PC-9 (cell line): ENCODE data around the gene AMBRA1. TPM values are rescaled to one million over a fixed set of nuclear protein-coding genes. Genes with fewer than 3 reads are reported as not detected.
A peak's percentile ranks its signal among the peaks of the same experiment; 100 is the strongest.

Source experiments
- BruUV-seq: library from RNA; stranded (reverse); fragments of 400-500 nt; replicated peaks from 2 replicates; lab custom pipeline; 2021; lab: Mats Ljungman, UMichigan
- CTCF ChIA-PET: fragments of 300-600 bp; sonication (Branson Sonifier 250); formaldehyde crosslinking; loops from one replicate; lab custom pipeline; 2022; ENCODE audit warnings: antibody characterized with exemption; lab: Charles Lee
- POLR2A ChIA-PET: fragments of 300-600 bp; sonication (Branson Sonifier 250); formaldehyde crosslinking; loops from one replicate; lab custom pipeline; 2022; ENCODE audit warnings: antibody characterized with exemption; ENCODE audit not compliant: unreplicated experiment; lab: Charles Lee
- DNase-seq, 2 experiments: peaks; one replicate each; pipeline versions ENCODE4 v3.0.0 to v3.0.0-alpha.2; 2015 to 2022; ENCODE audit warnings: mixed read lengths in 1 of 2
- H2AFZ ChIP-seq: fragments of 200-600 bp; sonication (generic); 2 replicates; pipeline ENCODE4 v1.8.1; 2017; ENCODE audit warnings: antibody characterized with exemption
- H3F3A ChIP-seq: fragments of 200-600 bp; sonication (generic); 2 replicates; pipeline ENCODE4 v1.8.1; 2017; ENCODE audit warnings: antibody characterized with exemption, mild to moderate bottlenecking, low read depth; ENCODE audit not compliant: insufficient read depth
- H3K27ac ChIP-seq: fragments of 200-600 bp; sonication (generic); 2 replicates; pipeline ENCODE4 v1.6.1; 2016; ENCODE audit warnings: mixed run types
- H3K27me3 ChIP-seq: fragments of 200-600 bp; sonication (generic); 2 replicates; pipeline ENCODE4 v1.6.1; 2016; ENCODE audit warnings: low read depth, mixed run types; ENCODE audit not compliant: insufficient read depth
- H3K36me3 ChIP-seq: fragments of 200-600 bp; sonication (generic); 2 replicates; pipeline ENCODE4 v1.6.1; 2016; ENCODE audit warnings: low read depth, mixed run types
- H3K4me1 ChIP-seq: fragments of 200-600 bp; sonication (generic); replicated peaks from 2 replicates; pipeline ENCODE4 v1.6.1; 2016; ENCODE audit warnings: mixed run types; ENCODE audit not compliant: insufficient read depth
- H3K4me2 ChIP-seq: fragments of 200-600 bp; sonication (generic); 2 replicates; pipeline ENCODE4 v1.6.1; 2017; ENCODE audit warnings: mixed run types
- H3K4me3 ChIP-seq: fragments of 200-600 bp; sonication (generic); 2 replicates; pipeline ENCODE4 v1.6.1; 2016; ENCODE audit warnings: mixed run types
- H3K79me2 ChIP-seq: fragments of 200-600 bp; sonication (generic); 2 replicates; pipeline ENCODE4 v1.6.1; 2017; ENCODE audit warnings: low read depth, mixed run types
- H3K9me2 ChIP-seq: fragments of 200-600 bp; sonication (generic); 2 replicates; pipeline ENCODE4 v1.8.1; 2017; ENCODE audit warnings: mild to moderate bottlenecking; ENCODE audit not compliant: insufficient read depth
- H3K9me3 ChIP-seq: fragments of 200-600 bp; sonication (generic); 2 replicates; pipeline ENCODE4 v1.8.1; 2016; ENCODE audit warnings: low read depth; ENCODE audit not compliant: insufficient read depth
- H4K20me1 ChIP-seq: fragments of 200-600 bp; sonication (generic); 2 replicates; pipeline ENCODE4 v1.8.1; 2017; ENCODE audit not compliant: insufficient read depth
- CTCF ChIP-seq: fragments of 200-600 bp; sonication (generic); conservative IDR thresholded peaks from 2 replicates; pipeline ENCODE4 v1.6.1; 2017; ENCODE audit warnings: mixed run types, antibody characterized with exemption, mild to moderate bottlenecking, moderate library complexity
- EZH2 ChIP-seq: fragments of 200-600 bp; sonication (generic); IDR thresholded peaks from 2 replicates; pipeline ENCODE4 v1.8.0; 2017; ENCODE audit warnings: antibody characterized with exemption, low read depth
- intact Hi-C: fragments of 100-400 bp; cut with micrococcal nuclease; formaldehyde crosslinking; loops from one replicate; pipeline ENCODE4 v1.10.0; 2022; ENCODE audit not compliant: unreplicated experiment
- total RNA-seq: library from RNA; stranded (reverse); gene quantifications from 2 replicates; pipeline ENCODE4 v1.2.3, GENCODE V29; 2021

Gene AMBRA1
- total RNA-seq, 1 experiment from 2014 or later: 41.4 TPM

GRCh38 chr11:46540807-46541206 is 53.0 kb downstream of the AMBRA1 start:
- no peak for TF ChIP-seq CTCF
- TF ChIP-seq EZH2: no peak
- Histone ChIP-seq H3K79me2 (peaks cover 34% of the 10 kb centered on the region), H3K4me1 (peaks cover 8% of the 10 kb centered on the region; the same call in 1 of the 2 replicates), H3F3A (peaks cover 8% of the 10 kb centered on the region), H3K4me2 (no peak overlapping the region), H4K20me1 (peaks cover 30% of the 10 kb centered on the region), H3K4me3 (no peak overlapping the region), H3K9me3 (no peaks in the 10 kb centered on the region), H3K9me2 (no peaks in the 10 kb centered on the region), H2AFZ (no peak overlapping the region), H3K27me3 (no peaks in the 10 kb centered on the region), H3K36me3 (peaks cover 17% of the 10 kb centered on the region; the same call in 1 of the 2 replicates), H3K27ac (no peak overlapping the region)
- DNase-seq: no peak
- ChIA-PET POLR2A (no interaction called here), CTCF (no interaction called here)
- no TSS peak for BruUV-seq
- intact Hi-C loops: no loop called here

GRCh38 chr11:46537537-46538295 is 56.1 kb downstream of the AMBRA1 start:
- Histone ChIP-seq H3K9me3 (no peaks in the 10 kb centered on the region), H3K9me2 (no peaks in the 10 kb centered on the region), H3F3A (peaks cover 8% of the 10 kb centered on the region), H3K36me3 (0 out of 2 replicates have a peak, but pooled peaks cover 11% of the 10 kb centered on the region), H4K20me1 (peaks cover 55% of the 10 kb centered on the region), H3K27ac (0 out of 2 replicates have a peak overlapping the region, but pooled peaks have one; percentile 5), H2AFZ (no peak overlapping the region), H3K27me3 (no peaks in the 10 kb centered on the region), H3K4me2 (0 out of 2 replicates have a peak overlapping the region, but pooled peaks have one; percentile 3), H3K79me2 (peaks cover 64% of the 10 kb centered on the region), H3K4me3 (no peak overlapping the region), H3K4me1 (peaks cover 8% of the 10 kb centered on the region; the same call in 1 of the 2 replicates)
- ChIA-PET POLR2A (no interaction called here), CTCF (interaction anchor here (0.6 kb wide), 1 partner anchor 289 kb away, joined by 5 read pairs; no protein-coding TSS in a partner anchor)
- TF ChIP-seq EZH2 (no peak), CTCF (peak; percentile 97)
- intact Hi-C loops: loop anchor here (1.0 to 5.0 kb wide), 5 partner anchors 48 to 531 kb away; no protein-coding TSS in a partner anchor
- BruUV-seq: no TSS peak
- DNase-seq: peak; percentile 66 to 76

- Histone ChIP-seq H3K4me3 (no peak overlapping the region), H3K36me3 (0 out of 2 replicates have a peak, but pooled peaks cover 11% of the 10 kb centered on the region), H3K4me2 (no peak overlapping the region), H3K4me1 (peaks cover 8% of the 10 kb centered on the region; the same call in 1 of the 2 replicates), H3K27me3 (no peaks in the 10 kb centered on the region), H3K79me2 (peaks cover 70% of the 10 kb centered on the region), H4K20me1 (peaks cover 59% of the 10 kb centered on the region), H2AFZ (no peak overlapping the region), H3F3A (peaks cover 8% of the 10 kb centered on the region), H3K27ac (no peak overlapping the region), H3K9me2 (no peaks in the 10 kb centered on the region), H3K9me3 (no peaks in the 10 kb centered on the region)
- ChIA-PET CTCF (interaction anchor here (0.6 kb wide), 1 partner anchor 61 kb away, joined by 8 read pairs; no protein-coding TSS in a partner anchor), POLR2A (no interaction called here)
- intact Hi-C loops: loop anchor here (1.0 to 5.0 kb wide), 4 partner anchors 48 to 530 kb away; no protein-coding TSS in a partner anchor
- TF ChIP-seq CTCF (no peak), EZH2 (no peak)
- no peak for DNase-seq
- no TSS peak for BruUV-seq
Measured at GRCh38 chr11:46537121-46537520, 56.7 kb downstream of the AMBRA1 start.
